GM23338 (cell line): Measurements from ENCODE around the gene AAMDC. TPM values are rescaled to one million over a fixed set of nuclear protein-coding genes. Genes with fewer than 3 reads are reported as not detected.

ENCODE experiments used
- ATAC-seq: fragments of 200-7000 bp; cut with Tn5 transposase; 3 replicates; pipeline ENCODE4 v1.9.1; 2020
- DNase-seq: peaks from one replicate; pipeline ENCODE4 v3.0.0-alpha.2; 2015; ENCODE audit warnings: low spot score
- H2AFZ ChIP-seq: fragments of 200-600 bp; sonication (generic); 2 replicates; pipeline ENCODE4 v1.8.0; 2016; ENCODE audit warnings: antibody characterized with exemption, mild to moderate bottlenecking, moderate library complexity
- H3F3A ChIP-seq: fragments of 200-600 bp; sonication (generic); replicated peaks from 2 replicates; pipeline ENCODE4 v1.8.0; 2017; ENCODE audit warnings: antibody characterized with exemption, mixed run types, low read depth
- H3K27ac ChIP-seq: fragments of 200-600 bp; sonication (generic); 2 replicates; pipeline ENCODE4 v1.6.1; 2016; ENCODE audit warnings: low read depth
- H3K27me3 ChIP-seq: fragments of 200-600 bp; sonication (generic); 2 replicates; pipeline ENCODE4 v1.8.0; 2016; ENCODE audit warnings: mild to moderate bottlenecking, mixed run types, moderate library complexity; ENCODE audit not compliant: insufficient read depth
- H3K36me3 ChIP-seq: fragments of 200-600 bp; sonication (generic); 2 replicates; pipeline ENCODE4 v1.8.0; 2016; ENCODE audit warnings: mild to moderate bottlenecking; ENCODE audit not compliant: insufficient read depth
- H3K4me1 ChIP-seq: fragments of 200-600 bp; sonication (generic); 2 replicates; pipeline ENCODE4 v1.8.0; 2016; ENCODE audit warnings: mild to moderate bottlenecking, moderate library complexity; ENCODE audit not compliant: insufficient read depth
- H3K4me2 ChIP-seq: fragments of 200-600 bp; sonication (generic); 2 replicates; pipeline ENCODE4 v1.7.1; 2017; ENCODE audit warnings: mixed run types
- H3K4me3 ChIP-seq: fragments of 200-600 bp; sonication (generic); 2 replicates; pipeline ENCODE4 v1.6.1; 2016; ENCODE audit warnings: mixed run types
- H3K79me2 ChIP-seq: fragments of 200-600 bp; sonication (generic); replicated peaks from 2 replicates; pipeline ENCODE4 v1.8.0; 2017; ENCODE audit warnings: mild to moderate bottlenecking; ENCODE audit not compliant: insufficient read depth
- H3K9me2 ChIP-seq: fragments of 200-600 bp; sonication (generic); 2 replicates; pipeline ENCODE4 v1.8.0; 2017; ENCODE audit not compliant: insufficient read depth
- H4K20me1 ChIP-seq: fragments of 200-600 bp; sonication (generic); replicated peaks from 2 replicates; pipeline ENCODE4 v1.8.0; 2017; ENCODE audit warnings: mild to moderate bottlenecking; ENCODE audit not compliant: insufficient read depth
- H3K27ac Mint-ChIP-seq: 2 replicates; pipeline ENCODE4 v1.8.0; 2020; ENCODE audit warnings: inconsistent platforms, mild to moderate bottlenecking, moderate library complexity, mixed read lengths
- H3K27me3 Mint-ChIP-seq: 3 replicates; pipeline ENCODE4 v1.8.0; 2022; ENCODE audit warnings: low read depth, mild to moderate bottlenecking, moderate library complexity, mixed read lengths, inconsistent platforms; ENCODE audit not compliant: insufficient read depth, poor library complexity
- H3K36me3 Mint-ChIP-seq: 3 replicates; pipeline ENCODE4 v1.8.0; 2021; ENCODE audit warnings: low read depth, mild to moderate bottlenecking, inconsistent platforms, moderate library complexity, mixed read lengths
- H3K4me1 Mint-ChIP-seq: 3 replicates; pipeline ENCODE4 v1.8.0; 2020; ENCODE audit warnings: mild to moderate bottlenecking, inconsistent platforms, mixed read lengths
- H3K4me3 Mint-ChIP-seq: 3 replicates; pipeline ENCODE4 v1.8.0; 2021; ENCODE audit warnings: moderate library complexity, mild to moderate bottlenecking, inconsistent platforms, mixed read lengths
- H3K9me3 Mint-ChIP-seq: 3 replicates; pipeline ENCODE4 v1.8.0; 2020; ENCODE audit warnings: moderate library complexity, mild to moderate bottlenecking, inconsistent platforms, mixed read lengths
- CREB1 ChIP-seq: fragments of 250-450 bp; sonication (Bioruptor Pico); IDR thresholded peaks from 2 replicates; pipeline ENCODE4 v1.5.0; 2020; ENCODE audit warnings: low read depth, mild to moderate bottlenecking, moderate library complexity
- CTCF ChIP-seq, 2 experiments: fragments of 200-600 bp in 1 of 2; sonication (generic) in 1 of 2; conservative IDR thresholded peaks; 2 replicates each; pipeline versions ENCODE4 v1.5.1 to v1.6.1; 2016 to 2017; ENCODE audit warnings: antibody characterized with exemption in 2 of 2, low read depth in 2 of 2, mild to moderate bottlenecking in 2 of 2, moderate library complexity in 1 of 2
- EZH2 ChIP-seq: fragments of 200-600 bp; sonication (generic); IDR thresholded peaks from one replicate; pipeline ENCODE4 v1.8.0; 2017; ENCODE audit warnings: antibody characterized with exemption, mild to moderate bottlenecking, low read depth; ENCODE audit not compliant: unreplicated experiment
- EZH2phosphoT487 ChIP-seq: fragments of 200-600 bp; sonication (generic); IDR thresholded peaks from one replicate; pipeline ENCODE4 v1.8.1; 2018; ENCODE audit warnings: antibody characterized with exemption; ENCODE audit not compliant: unreplicated experiment
- JUNB ChIP-seq: IDR thresholded peaks from one replicate; pipeline ENCODE4 v1.6.1; 2016; ENCODE audit warnings: antibody characterized with exemption; ENCODE audit not compliant: unreplicated experiment
- NANOG ChIP-seq: IDR thresholded peaks from 2 replicates; pipeline ENCODE4 v1.6.1; 2016; ENCODE audit warnings: antibody characterized with exemption, borderline replicate concordance
- POLR2AphosphoS5 ChIP-seq: IDR thresholded peaks from 2 replicates; pipeline ENCODE4 v1.6.1; 2016; ENCODE audit warnings: antibody characterized with exemption, low read depth
- STAT1 ChIP-seq: IDR thresholded peaks from one replicate; pipeline ENCODE4 v1.6.1; 2016; ENCODE audit warnings: antibody characterized with exemption; ENCODE audit not compliant: unreplicated experiment
- ZNF114 ChIP-seq: fragments of 250-450 bp; sonication (Bioruptor Pico); IDR thresholded peaks from 2 replicates; pipeline ENCODE4 v1.5.0; 2020; ENCODE audit warnings: mild to moderate bottlenecking, moderate library complexity
- ZNF331 ChIP-seq: fragments of 250-450 bp; sonication (Bioruptor Pico); IDR thresholded peaks from 2 replicates; pipeline ENCODE4 v1.5.0; 2020; ENCODE audit warnings: low read depth, mild to moderate bottlenecking, moderate library complexity
- polyA plus RNA-seq: library from polyadenylated mRNA; unstranded; fragments of >200 nt; fragmentation: Nextera tagmentation; extraction: Ambion mirVana; gene quantifications from 2 replicates; pipeline ENCODE4 v1.2.1, GENCODE V29; 2016
- total RNA-seq: library from RNA; depleted of rRNA; stranded (reverse); fragments of >200 nt; shearing (Covaris generic); gene quantifications from 2 replicates; pipeline ENCODE4 v1.2.3, GENCODE V29; 2014
- TF ChIP-seq, protein P1 (sequence below): IDR thresholded peaks from 2 replicates; pipeline ENCODE4 v1.6.1; 2016; ENCODE audit warnings: antibody characterized with exemption
- TF ChIP-seq, protein P2 (sequence below): fragments of 250-450 bp; sonication (Bioruptor Pico); IDR thresholded peaks from 2 replicates; pipeline ENCODE4 v1.5.0; 2020; ENCODE audit warnings: mild to moderate bottlenecking, moderate library complexity
- TF ChIP-seq, protein P3 (sequence below): IDR thresholded peaks from one replicate; pipeline ENCODE4 v1.6.1; 2018; ENCODE audit warnings: antibody characterized with exemption; ENCODE audit not compliant: unreplicated experiment

The AAMDC gene
- total and polyA plus RNA-seq, 2 experiments from 2014 or later, result 5.3 to 50.2 TPM

- H3K4me3 ChIP-seq, result no peak overlapping the region
- Mint-ChIP-seq H3K36me3 (peaks cover 30% of the 10 kb centered on the region), H3K4me1 (peaks cover 19% of the 10 kb centered on the region), H3K27ac (no peak overlapping the region), H3K9me3 (peaks cover 5% of the 10 kb centered on the region; the same call in 1 of the 3 replicates), H3K27me3 (peaks cover 10% of the 10 kb centered on the region), H3K4me3 (no peak overlapping the region)
- H3K79me2 ChIP-seq, result peaks cover 88% of the 10 kb centered on the region
- H3K9me2 ChIP-seq, result no peaks in the 10 kb centered on the region
- DNase-seq (no peak), ATAC-seq (no peak)
- H3K4me2 ChIP-seq, result no peak overlapping the region
- H4K20me1 ChIP-seq, result peaks cover 50% of the 10 kb centered on the region
- TF ChIP-seq EZH2, result no peak
- no peak for TF ChIP-seq CTCF (conservative IDR thresholded peaks at IDR 0.05; ENCODE audit: low read depth in 2 of 2)
- no peak for TF ChIP-seq EZH2phosphoT487
- no peak for TF ChIP-seq POLR2AphosphoS5
- TF ChIP-seq CREB1 (CRISPR knock-in tag), result no peak
- TF ChIP-seq, protein P1, sequence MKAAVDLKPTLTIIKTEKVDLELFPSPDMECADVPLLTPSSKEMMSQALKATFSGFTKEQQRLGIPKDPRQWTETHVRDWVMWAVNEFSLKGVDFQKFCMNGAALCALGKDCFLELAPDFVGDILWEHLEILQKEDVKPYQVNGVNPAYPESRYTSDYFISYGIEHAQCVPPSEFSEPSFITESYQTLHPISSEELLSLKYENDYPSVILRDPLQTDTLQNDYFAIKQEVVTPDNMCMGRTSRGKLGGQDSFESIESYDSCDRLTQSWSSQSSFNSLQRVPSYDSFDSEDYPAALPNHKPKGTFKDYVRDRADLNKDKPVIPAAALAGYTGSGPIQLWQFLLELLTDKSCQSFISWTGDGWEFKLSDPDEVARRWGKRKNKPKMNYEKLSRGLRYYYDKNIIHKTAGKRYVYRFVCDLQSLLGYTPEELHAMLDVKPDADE, result no peak
- no peak for TF ChIP-seq ZNF331 (CRISPR knock-in tag)
- TF ChIP-seq, protein P2, sequence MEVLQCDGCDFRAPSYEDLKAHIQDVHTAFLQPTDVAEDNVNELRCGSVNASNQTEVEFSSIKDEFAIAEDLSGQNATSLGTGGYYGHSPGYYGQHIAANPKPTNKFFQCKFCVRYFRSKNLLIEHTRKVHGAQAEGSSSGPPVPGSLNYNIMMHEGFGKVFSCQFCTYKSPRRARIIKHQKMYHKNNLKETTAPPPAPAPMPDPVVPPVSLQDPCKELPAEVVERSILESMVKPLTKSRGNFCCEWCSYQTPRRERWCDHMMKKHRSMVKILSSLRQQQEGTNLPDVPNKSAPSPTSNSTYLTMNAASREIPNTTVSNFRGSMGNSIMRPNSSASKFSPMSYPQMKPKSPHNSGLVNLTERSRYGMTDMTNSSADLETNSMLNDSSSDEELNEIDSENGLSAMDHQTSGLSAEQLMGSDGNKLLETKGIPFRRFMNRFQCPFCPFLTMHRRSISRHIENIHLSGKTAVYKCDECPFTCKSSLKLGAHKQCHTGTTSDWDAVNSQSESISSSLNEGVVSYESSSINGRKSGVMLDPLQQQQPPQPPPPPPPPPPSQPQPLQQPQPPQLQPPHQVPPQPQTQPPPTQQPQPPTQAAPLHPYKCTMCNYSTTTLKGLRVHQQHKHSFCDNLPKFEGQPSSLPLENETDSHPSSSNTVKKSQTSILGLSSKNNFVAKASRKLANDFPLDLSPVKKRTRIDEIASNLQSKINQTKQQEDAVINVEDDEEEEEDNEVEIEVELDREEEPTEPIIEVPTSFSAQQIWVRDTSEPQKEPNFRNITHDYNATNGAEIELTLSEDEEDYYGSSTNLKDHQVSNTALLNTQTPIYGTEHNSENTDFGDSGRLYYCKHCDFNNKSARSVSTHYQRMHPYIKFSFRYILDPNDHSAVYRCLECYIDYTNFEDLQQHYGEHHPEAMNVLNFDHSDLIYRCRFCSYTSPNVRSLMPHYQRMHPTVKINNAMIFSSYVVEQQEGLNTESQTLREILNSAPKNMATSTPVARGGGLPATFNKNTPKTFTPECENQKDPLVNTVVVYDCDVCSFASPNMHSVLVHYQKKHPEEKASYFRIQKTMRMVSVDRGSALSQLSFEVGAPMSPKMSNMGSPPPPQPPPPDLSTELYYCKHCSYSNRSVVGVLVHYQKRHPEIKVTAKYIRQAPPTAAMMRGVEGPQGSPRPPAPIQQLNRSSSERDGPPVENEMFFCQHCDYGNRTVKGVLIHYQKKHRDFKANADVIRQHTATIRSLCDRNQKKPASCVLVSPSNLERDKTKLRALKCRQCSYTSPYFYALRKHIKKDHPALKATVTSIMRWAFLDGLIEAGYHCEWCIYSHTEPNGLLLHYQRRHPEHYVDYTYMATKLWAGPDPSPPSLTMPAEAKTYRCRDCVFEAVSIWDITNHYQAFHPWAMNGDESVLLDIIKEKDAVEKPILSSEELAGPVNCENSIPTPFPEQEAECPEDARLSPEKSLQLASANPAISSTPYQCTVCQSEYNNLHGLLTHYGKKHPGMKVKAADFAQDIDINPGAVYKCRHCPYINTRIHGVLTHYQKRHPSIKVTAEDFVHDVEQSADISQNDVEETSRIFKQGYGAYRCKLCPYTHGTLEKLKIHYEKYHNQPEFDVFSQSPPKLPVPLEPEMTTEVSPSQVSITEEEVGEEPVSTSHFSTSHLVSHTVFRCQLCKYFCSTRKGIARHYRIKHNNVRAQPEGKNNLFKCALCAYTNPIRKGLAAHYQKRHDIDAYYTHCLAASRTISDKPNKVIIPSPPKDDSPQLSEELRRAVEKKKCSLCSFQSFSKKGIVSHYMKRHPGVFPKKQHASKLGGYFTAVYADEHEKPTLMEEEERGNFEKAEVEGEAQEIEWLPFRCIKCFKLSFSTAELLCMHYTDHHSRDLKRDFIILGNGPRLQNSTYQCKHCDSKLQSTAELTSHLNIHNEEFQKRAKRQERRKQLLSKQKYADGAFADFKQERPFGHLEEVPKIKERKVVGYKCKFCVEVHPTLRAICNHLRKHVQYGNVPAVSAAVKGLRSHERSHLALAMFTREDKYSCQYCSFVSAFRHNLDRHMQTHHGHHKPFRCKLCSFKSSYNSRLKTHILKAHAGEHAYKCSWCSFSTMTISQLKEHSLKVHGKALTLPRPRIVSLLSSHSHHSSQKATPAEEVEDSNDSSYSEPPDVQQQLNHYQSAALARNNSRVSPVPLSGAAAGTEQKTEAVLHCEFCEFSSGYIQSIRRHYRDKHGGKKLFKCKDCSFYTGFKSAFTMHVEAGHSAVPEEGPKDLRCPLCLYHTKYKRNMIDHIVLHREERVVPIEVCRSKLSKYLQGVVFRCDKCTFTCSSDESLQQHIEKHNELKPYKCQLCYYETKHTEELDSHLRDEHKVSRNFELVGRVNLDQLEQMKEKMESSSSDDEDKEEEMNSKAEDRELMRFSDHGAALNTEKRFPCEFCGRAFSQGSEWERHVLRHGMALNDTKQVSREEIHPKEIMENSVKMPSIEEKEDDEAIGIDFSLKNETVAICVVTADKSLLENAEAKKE (CRISPR knock-in tag), result no peak
- TF ChIP-seq STAT1, result no peak
- TF ChIP-seq ZNF114 (CRISPR knock-in tag), result no peak
- TF ChIP-seq, protein P3, sequence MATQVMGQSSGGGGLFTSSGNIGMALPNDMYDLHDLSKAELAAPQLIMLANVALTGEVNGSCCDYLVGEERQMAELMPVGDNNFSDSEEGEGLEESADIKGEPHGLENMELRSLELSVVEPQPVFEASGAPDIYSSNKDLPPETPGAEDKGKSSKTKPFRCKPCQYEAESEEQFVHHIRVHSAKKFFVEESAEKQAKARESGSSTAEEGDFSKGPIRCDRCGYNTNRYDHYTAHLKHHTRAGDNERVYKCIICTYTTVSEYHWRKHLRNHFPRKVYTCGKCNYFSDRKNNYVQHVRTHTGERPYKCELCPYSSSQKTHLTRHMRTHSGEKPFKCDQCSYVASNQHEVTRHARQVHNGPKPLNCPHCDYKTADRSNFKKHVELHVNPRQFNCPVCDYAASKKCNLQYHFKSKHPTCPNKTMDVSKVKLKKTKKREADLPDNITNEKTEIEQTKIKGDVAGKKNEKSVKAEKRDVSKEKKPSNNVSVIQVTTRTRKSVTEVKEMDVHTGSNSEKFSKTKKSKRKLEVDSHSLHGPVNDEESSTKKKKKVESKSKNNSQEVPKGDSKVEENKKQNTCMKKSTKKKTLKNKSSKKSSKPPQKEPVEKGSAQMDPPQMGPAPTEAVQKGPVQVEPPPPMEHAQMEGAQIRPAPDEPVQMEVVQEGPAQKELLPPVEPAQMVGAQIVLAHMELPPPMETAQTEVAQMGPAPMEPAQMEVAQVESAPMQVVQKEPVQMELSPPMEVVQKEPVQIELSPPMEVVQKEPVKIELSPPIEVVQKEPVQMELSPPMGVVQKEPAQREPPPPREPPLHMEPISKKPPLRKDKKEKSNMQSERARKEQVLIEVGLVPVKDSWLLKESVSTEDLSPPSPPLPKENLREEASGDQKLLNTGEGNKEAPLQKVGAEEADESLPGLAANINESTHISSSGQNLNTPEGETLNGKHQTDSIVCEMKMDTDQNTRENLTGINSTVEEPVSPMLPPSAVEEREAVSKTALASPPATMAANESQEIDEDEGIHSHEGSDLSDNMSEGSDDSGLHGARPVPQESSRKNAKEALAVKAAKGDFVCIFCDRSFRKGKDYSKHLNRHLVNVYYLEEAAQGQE, result no peak
- no peak for TF ChIP-seq NANOG
- TF ChIP-seq JUNB, result no peak
- H3K36me3 ChIP-seq, result peaks cover 5% of the 10 kb centered on the region; the same call in 1 of the 2 replicates
- no peak overlapping the region for H2AFZ ChIP-seq
- no peak overlapping the region for H3K27ac ChIP-seq
- H3K4me1 ChIP-seq, result peaks cover 22% of the 10 kb centered on the region
- no peaks in the 10 kb centered on the region for H3K27me3 ChIP-seq
- no peaks in the 10 kb centered on the region for H3F3A ChIP-seq
Measured at GRCh38 chr11:77815459-77815858, 5.5 kb upstream of the AAMDC start.
